Stimulated activated naive CD8-positive, alpha-beta T cell treated with anti-CD3 and anti-CD28 coated beads, Interleukin-15, amount 100 ng/mL, for 72 hours (primary cell): ENCODE measurements around the gene COA7.
"Not testable (repeated sequence)": the region's sequence is repeated elsewhere in the genome, so short reads cannot be mapped to it uniquely, and the experiment has no call there.

Source experiments
- ATAC-seq: fragments of 150-1000 bp; cut with Tn5 transposase; 2 replicates; pipeline ENCODE4 v1.10.0; 2021; ENCODE audit warnings: mild to moderate bottlenecking, moderate library complexity
- DNase-seq, 2 donors: peaks; one replicate each; pipeline ENCODE4 v3.0.0; 2021 to 2022
- H3K27ac Mint-ChIP-seq, 2 donors: one replicate each; pipeline ENCODE4 v1.8.0; 2022; ENCODE audit warnings: mild to moderate bottlenecking in 2 of 2, mixed read lengths in 2 of 2, moderate library complexity in 2 of 2
- H3K27me3 Mint-ChIP-seq: one replicate; pipeline ENCODE4 v1.8.0; 2022; ENCODE audit warnings: mixed read lengths
- H3K4me1 Mint-ChIP-seq: one replicate; pipeline ENCODE4 v1.8.0; 2022; ENCODE audit warnings: mild to moderate bottlenecking, mixed read lengths
- H3K4me3 Mint-ChIP-seq, 2 donors: one replicate each; pipeline ENCODE4 v1.8.0; 2022; ENCODE audit warnings: mild to moderate bottlenecking in 2 of 2, mixed read lengths in 2 of 2, moderate library complexity in 1 of 2
- H3K9me3 Mint-ChIP-seq, 2 donors: one replicate each; pipeline ENCODE4 v1.8.0; 2022; ENCODE audit warnings: mixed read lengths in 2 of 2

COA7 gene

DNA sequence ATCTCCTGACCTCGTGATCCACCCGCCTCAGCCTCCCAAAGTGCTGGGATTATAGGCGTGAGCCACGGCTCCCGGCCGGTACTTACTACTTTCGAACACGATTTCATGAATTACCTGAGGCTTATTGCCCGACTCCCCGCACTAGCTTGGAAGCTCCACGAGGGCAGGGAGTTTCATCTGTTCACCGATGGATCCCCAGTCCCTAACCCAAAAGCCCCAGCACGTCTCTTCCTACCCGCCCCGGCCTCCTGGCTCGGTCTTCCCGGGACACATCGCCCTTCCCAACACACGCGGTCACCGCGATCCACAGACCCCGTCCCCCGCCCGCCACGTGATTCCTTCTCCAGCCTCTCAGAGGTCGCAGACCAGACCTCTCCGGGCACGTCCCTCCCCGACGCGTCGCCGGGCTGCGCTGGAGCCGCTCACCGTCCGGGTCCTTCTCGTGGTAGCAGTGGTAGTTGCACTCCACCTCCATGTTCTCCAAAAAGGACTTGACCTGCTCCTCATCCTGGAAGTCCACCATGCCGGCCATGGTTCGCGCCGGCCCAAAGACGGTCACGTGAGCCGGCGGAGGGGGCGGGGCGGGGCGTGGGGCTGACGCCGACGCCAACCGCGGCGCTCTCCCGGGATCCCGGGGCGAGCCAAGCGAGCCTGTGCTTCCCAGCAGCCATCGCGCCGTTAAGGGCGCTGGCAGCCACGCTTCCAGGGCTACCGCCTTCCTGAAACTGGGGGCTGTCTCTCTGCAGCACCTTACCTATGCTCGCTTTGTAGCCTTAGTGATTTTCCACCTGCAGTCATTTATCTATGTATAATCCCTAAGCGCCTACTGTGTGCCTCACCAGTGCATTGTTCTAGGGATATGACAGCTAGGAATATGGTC lies at the start of gene COA7:
Gene COA7, minus strand, starts transcription at position 553 of the 880 bp plus-strand sequence. Its CDS starts 21 bp downstream, at position 532.
- no peaks in the 10 kb centered on the region for H3K27me3 Mint-ChIP-seq
- peak within 1 kb of the TSS; percentile 92 to 95 for H3K4me3 Mint-ChIP-seq

DNA sequence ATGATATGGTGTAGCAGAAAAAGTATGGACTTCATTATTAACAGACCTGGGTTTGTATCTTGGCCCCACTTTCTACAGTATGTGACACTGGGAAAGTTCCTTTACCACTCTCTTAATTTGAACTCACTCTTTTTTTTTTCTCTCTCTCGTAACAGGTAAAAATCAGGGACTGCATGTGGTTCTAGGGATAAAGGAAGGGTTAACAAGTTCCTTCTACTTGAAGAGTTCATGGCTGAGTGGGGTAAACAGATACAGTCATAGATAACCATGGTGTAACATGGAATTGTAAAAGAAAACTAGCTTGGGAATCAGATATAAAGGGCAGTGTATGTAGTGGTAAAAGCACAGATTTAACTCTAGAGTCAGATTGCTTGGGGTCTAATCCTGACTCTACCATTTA lies 49.3 kb upstream of the COA7 start:
- Mint-ChIP-seq H3K27ac (no peak overlapping the region), H3K27me3 (no peaks in the 10 kb centered on the region), H3K9me3 (no peaks in the 10 kb centered on the region), H3K4me3 (no peak overlapping the region), H3K4me1 (peaks cover 17% of the 10 kb centered on the region)
- ATAC-seq (no peak), DNase-seq (no peak)

More for the DNA sequence above, at the start of gene COA7:
- ATAC-seq (peak; percentile 44), DNase-seq (peak; percentile 40 to 58)
- Mint-ChIP-seq H3K9me3 (no peaks in the 10 kb centered on the region), H3K4me1 (peaks cover 27% of the 10 kb centered on the region), H3K27ac (peak within 1 kb of the TSS; percentile 93 to 94)

DNA sequence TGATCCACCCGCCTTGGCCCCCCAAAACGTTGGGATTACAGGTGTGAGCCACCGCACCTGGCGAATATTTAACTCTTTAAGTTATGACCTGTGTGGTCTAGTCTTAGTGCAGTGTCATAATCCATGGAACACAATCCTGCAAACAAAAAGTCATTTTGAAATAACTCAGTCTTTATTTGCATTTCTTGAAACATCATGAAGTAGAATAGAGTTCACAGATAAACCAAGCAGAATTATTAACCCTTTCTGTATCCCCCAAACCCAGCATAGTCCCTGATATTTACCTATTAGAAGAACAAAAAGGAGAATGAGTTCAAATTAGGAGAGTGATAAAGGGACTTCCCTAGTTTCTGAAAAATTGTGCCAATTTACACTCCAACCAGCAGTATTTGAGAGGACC lies 48.0 kb upstream of the COA7 start:
- no peaks in the 10 kb centered on the region for H3K27me3 Mint-ChIP-seq
- H3K27ac Mint-ChIP-seq = no peak overlapping the region
- H3K4me1 Mint-ChIP-seq = peaks cover 16% of the 10 kb centered on the region
- H3K9me3 Mint-ChIP-seq = no peaks in the 10 kb centered on the region
- no peak overlapping the region for H3K4me3 Mint-ChIP-seq
- ATAC-seq = no peak
- no peak for DNase-seq

DNA sequence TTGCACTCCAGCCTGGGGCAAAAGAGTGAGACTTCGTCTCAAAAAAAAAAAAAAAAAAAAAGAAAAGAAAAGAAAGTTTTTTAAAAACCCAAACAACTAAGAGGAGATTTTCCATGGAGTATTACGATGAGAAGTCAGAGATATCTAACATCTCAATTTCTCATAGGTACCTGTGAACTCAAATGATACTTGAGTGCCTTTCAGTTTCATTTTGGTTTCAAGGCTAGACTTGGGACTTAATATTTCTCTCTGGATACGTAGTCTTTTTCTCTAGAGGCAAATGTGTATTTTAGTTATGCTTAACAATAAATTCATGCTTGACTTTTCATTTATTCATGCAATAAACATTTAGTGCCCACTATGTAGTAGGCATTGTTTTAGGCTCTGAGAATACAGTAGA lies 43.1 kb upstream of the COA7 start:
- ATAC-seq (no peak), DNase-seq (no peak)
- Mint-ChIP-seq H3K4me3 (no peak overlapping the region), H3K9me3 (no peaks in the 10 kb centered on the region), H3K4me1 (peaks cover 25% of the 10 kb centered on the region), H3K27ac (peak overlapping the region in 1 of 2 donors; percentile 57), H3K27me3 (no peaks in the 10 kb centered on the region)

DNA sequence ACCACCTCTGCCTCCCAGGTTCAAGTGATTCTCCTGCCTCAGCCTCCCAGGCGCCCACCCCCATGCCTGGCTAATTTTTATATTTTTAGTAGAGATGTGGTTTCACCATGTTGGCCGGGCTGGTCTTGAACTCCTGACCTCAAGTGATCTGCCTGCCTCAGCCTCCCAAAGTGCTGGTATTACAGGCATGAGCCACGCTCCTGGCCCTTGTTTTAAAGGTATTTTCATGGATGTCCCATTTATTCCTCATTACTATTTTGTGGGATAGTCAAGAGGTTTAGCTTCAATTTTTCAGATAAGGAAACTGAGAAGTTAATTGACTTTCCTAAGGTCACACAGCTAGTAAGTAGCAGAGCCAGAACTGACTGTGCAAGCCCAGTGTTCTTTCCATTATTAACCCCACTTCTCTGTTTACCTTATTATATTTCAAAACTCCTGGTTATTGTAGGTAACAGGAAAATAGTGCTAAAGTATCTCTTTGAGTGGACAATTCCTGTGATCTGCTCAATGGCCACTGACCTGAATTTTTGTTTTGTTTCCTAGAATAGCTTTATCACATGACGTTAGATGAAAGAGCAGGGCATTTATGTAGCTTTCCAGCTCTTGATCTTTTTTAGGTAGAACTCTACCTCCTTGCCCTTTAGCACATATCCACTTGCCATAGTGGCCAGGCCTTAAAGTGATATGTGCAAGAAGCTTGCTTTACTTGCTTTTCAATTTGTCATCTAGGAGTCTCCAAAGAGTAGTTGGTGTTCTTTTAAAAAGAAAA lies 41.7 kb upstream of the COA7 start:
- Mint-ChIP-seq H3K27ac (no peak overlapping the region), H3K4me3 (no peak overlapping the region), H3K4me1 (peaks cover 22% of the 10 kb centered on the region), H3K27me3 (no peaks in the 10 kb centered on the region), H3K9me3 (no peaks in the 10 kb centered on the region)
- ATAC-seq (no peak), DNase-seq (no peak)

DNA sequence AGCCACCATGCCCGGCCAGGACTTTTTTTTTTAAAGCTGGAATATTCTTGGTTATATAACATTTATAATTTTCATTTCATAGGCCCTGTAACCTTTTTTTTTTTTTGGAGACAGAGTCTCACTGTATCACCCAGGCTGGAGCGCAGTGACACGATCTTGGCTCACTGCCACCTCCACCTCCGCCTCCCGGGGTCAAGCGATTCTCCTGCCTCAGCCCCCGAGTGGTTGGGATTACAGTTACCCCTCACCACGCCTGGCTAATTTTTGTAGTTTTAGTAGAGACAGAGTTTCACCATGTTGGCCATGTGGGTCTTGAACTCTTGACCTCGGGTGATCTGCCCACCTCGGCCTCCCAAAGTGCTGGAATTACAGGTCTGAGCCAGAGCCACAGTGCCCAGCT lies 40.7 kb upstream of the COA7 start:
- Mint-ChIP-seq H3K27ac (no peak overlapping the region), H3K4me1 (peaks cover 22% of the 10 kb centered on the region), H3K9me3 (no peaks in the 10 kb centered on the region), H3K27me3 (no peaks in the 10 kb centered on the region), H3K4me3 (no peak overlapping the region)
- ATAC-seq = no peak
- no peak for DNase-seq

DNA sequence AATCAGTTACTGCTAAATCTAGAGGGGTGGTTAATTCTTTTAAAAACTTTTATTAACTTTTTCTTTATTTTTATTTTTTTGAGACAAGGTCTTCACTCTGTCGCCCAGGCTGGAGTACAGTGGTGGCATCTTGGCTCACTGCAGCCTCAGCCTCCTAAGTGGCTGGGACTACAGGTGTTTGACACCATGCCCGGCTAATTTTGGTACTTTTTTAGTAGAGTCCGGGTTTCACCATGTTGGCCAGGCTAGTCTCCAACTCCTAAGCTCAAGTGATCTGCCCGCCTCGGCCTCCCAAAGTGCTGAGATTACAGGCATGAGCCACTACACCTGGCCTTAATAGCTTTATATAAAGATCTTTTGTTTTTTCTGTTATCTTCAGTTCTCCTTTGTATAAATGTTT lies 40.0 kb upstream of the COA7 start:
- no peak overlapping the region for H3K4me3 Mint-ChIP-seq
- peak overlapping the region in 1 of 2 donors; percentile 20 for H3K27ac Mint-ChIP-seq
- H3K4me1 Mint-ChIP-seq = peaks cover 22% of the 10 kb centered on the region

DNA sequence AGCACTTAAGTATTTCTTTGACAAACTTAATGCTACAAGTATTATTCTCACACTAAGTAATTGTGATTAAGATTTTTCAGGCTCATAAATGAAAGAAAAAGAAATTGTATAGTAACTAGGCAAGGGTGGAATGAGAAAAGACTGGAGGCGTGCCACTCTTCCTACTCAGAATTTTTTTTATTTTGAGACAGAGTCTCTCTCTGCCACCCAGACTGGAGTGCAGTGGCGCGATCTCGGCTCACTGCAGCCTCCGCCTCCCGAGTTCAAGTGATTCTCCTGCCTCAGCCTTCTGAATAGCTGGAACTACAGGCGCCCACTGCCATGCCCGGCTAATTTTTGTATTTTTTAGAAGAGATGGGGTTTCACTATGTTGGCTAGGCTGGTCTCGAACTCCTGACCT lies 37.2 kb upstream of the COA7 start:
- H3K9me3 Mint-ChIP-seq, ATAC-seq, H3K4me3 Mint-ChIP-seq, H3K27ac Mint-ChIP-seq, DNase-seq, H3K27me3 Mint-ChIP-seq: not testable (repeated sequence)
- peaks cover 20% of the 10 kb centered on the region for H3K4me1 Mint-ChIP-seq

More for the DNA sequence above, 40.0 kb upstream of the COA7 start:
- ATAC-seq (no peak), DNase-seq (no peak)
- H3K27me3 Mint-ChIP-seq = no peaks in the 10 kb centered on the region
- no peaks in the 10 kb centered on the region for H3K9me3 Mint-ChIP-seq

DNA sequence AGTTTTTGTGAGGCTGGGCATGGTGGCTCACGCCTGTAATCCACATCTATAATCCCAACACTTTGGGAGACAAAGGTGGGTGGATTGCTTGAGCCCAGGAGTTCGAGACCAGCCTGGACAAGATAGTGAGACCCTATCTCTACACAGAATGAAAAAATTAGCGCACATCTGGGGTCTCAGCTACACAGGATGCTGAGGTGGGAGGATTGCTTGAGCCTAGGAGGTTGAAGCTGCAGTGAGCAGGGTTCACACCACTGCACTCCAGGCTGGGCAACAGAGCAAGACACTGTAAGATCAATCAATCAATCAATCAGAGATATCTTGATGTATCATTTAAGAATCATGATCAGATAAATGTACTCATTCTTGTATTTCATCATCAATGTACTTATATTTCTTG lies 35.2 kb upstream of the COA7 start:
- Mint-ChIP-seq H3K4me3 (no peak overlapping the region), H3K27ac (no peak overlapping the region), H3K9me3 (no peaks in the 10 kb centered on the region), H3K4me1 (peaks cover 26% of the 10 kb centered on the region), H3K27me3 (no peaks in the 10 kb centered on the region)
- ATAC-seq = no peak
- no peak for DNase-seq

DNA sequence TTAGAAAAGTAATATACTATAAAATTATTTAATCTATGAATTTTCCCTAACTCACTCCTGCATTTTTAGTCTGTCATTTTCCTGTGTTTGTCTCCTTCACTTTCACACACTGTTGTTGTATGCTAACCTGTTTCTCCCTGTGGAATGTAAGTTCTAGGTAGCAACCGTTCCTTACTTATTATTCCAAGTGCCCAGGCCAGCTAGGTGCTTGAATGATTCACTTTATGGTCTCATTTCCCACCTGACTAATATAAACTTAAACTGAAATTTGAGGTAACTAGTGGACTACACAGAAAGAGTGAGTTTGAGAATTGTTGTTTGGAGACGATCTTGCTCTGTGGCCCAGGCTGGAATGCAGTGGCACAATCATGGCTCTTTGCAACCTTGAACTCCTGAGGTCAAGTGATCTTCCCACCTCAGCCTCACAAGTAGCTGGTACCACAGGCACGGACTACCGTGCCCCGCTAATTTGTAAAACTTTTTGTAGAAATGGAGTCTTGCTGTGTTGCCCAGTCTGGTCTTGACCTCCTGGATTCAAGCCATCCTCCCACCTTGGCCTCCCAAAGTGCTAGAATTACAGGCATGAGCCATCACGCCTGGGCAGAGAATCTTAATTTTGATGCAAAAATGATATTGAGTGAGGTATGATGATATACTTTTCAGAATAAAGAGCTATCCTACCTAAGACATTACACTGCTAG lies 30.0 kb upstream of the COA7 start:
- Mint-ChIP-seq H3K9me3 (no peaks in the 10 kb centered on the region), H3K27me3 (no peaks in the 10 kb centered on the region), H3K4me1 (peaks cover 43% of the 10 kb centered on the region), H3K27ac (no peak overlapping the region), H3K4me3 (peak overlapping the region in 1 of 2 donors; percentile 94)
- DNase-seq (no peak), ATAC-seq (no peak)

DNA sequence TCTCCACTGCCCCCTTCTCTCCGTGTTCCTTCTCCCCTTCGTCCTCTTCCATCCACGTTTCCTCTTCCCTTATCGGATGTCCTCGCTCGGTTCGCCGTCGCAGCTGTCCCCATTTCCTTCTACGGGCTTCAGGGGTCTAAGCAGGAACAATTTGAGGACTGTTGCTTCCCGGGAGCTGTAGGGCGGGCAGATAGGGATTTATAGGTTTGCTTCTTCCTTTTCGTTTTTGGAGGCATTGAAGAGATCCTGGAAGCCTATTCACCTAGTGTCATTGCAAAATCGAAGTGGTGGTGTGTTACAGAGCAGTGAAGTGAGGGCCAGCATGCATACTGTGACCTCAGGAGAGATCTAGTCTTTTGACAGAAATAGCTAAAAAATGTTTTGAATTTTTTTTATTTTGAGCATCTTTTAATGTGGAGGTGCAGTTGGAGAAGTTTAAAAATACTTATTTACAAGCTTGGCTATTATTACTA lies 29.0 kb upstream of the COA7 start:
- H3K4me3 Mint-ChIP-seq = peak overlapping the region; percentile 94 to 96
- H3K9me3 Mint-ChIP-seq = no peaks in the 10 kb centered on the region
- H3K27ac Mint-ChIP-seq = peak overlapping the region in 1 of 2 donors; percentile 96
- DNase-seq (no peak), ATAC-seq (no peak)
- H3K4me1 Mint-ChIP-seq = peaks cover 43% of the 10 kb centered on the region
- no peaks in the 10 kb centered on the region for H3K27me3 Mint-ChIP-seq

DNA sequence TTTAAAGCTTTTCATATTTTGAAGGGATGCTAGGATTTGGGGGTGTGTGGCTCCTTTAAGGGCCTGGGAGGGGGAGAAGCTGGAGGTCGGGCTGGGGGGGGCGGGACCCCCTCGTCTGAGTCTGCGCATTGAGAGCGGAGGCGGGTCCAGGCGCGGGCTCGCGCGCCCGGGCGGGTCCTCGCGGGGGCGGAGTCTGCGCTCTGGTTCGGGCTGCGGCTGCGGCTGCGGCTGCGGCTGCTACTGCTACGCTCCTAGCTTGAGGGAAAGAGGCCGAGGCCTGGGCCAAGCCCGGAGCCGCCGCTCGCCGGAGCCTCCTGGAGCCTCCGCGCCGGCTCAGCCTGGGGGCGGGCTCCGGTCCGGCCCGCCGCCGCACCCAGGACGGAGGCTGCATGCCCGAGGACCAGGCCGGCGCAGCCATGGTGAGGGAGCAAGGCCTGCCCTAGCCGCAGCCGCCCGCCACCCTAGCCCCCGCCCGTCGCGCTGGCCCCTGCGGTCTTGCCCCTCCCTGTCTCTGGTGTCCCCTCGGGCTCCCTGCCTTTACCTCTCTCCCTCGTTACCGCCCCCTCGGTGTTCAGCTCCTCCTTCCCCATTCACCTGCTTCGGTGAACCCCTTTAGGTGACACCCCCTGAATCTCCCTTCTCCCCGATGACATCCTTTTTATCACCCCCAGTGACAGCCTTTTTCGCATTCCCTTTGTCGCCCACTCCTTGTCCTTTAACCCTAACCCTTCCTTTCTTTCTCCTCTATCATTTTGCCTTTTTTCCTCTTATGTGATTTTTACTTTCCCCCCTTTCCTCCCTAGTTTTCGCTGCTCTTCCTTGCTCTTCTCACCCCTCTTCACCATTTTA lies 28.3 kb upstream of the COA7 start, which contains the start of gene ZYG11B:
Gene ZYG11B, plus strand, starts transcription at position 189 of the 849 bp plus-strand sequence. Its CDS starts 201 bp downstream, at position 390.
- Mint-ChIP-seq H3K4me3 (peak within 1 kb of the TSS; percentile 94 to 96), H3K4me1 (peaks cover 43% of the 10 kb centered on the region), H3K27me3 (no peaks in the 10 kb centered on the region), H3K27ac (peak within 1 kb of the TSS; percentile 94 to 96), H3K9me3 (no peaks in the 10 kb centered on the region)
- ATAC-seq (peak; percentile 97), DNase-seq (peak; percentile 91)

DNA sequence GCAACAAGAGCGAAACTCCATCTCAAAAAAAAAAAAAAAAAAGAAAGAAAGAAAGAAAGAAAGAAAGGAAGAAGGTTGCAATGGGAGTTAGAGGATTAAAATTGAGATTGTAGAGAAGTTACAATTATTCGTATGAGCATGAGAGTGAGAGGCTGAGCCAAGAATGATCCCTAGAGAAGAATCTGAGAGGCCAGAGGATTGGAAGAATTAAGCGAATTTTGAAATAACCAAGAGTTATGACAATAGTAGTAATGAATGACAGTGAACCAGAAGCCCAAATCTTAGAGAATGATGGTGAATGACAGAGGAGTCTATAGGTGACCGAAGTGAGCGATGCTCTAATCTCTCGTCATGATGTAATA lies 27.7 kb upstream of the COA7 start:
- Mint-ChIP-seq H3K9me3 (no peaks in the 10 kb centered on the region), H3K27ac (peak overlapping the region; percentile 66 to 91)
- no peak for ATAC-seq

DNA sequence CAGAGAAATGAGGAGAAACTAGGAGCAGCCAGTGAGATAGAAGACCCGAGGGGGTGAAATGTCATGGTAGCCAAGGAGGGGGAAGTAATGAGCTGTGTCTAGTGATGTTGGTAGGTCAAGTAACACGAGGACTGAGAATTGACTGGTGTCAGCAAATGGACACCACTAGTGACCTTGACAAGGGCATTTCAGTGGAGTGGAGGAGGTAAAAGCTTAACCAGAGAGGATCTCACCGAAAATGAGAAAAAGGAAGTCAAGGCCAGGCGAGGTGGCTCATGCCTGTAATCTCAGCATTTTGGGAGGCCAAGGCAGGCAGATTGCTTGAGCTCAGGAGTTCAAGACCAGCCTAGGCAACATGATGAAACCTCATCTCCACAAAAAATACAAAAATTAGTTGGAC lies 25.1 kb upstream of the COA7 start:
- no peaks in the 10 kb centered on the region for H3K27me3 Mint-ChIP-seq
- no peak overlapping the region for H3K4me3 Mint-ChIP-seq
- ATAC-seq (no peak), DNase-seq (no peak)
- H3K27ac Mint-ChIP-seq = no peak overlapping the region
- H3K9me3 Mint-ChIP-seq = no peaks in the 10 kb centered on the region
- peaks cover 27% of the 10 kb centered on the region for H3K4me1 Mint-ChIP-seq

More for the DNA sequence above, 27.7 kb upstream of the COA7 start:
- no peaks in the 10 kb centered on the region for H3K27me3 Mint-ChIP-seq
- no peak for DNase-seq
- peak overlapping the region; percentile 65 to 82 for H3K4me3 Mint-ChIP-seq
- H3K4me1 Mint-ChIP-seq = peaks cover 43% of the 10 kb centered on the region

DNA sequence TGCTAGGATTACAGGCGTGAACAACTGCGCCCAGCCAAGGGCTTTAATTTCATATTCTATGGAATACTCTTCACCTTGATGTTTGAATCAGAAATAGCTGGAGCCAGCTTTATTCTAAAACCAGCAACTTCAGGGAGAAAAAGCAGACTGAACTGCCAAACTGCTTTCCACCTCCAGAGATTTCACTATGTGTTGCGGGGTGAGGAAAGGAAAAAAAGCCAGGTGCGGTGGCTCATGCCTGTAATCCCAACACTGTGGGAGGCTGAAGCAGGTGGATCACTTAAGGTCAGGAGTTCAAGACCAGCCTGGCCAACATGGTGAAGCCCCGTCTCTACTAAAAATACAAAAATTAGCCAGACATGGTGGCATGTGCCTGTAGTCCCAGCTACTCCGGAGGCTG lies 17.1 kb upstream of the COA7 start:
- DNase-seq, H3K4me3 Mint-ChIP-seq, ATAC-seq, H3K9me3 Mint-ChIP-seq, H3K4me1 Mint-ChIP-seq, H3K27me3 Mint-ChIP-seq, H3K27ac Mint-ChIP-seq: not testable (repeated sequence)
